ENCODE results near the gene TNFRSF14. TPM values are rescaled to one million over a fixed set of nuclear protein-coding genes. Genes with fewer than 3 reads are reported as not detected.

TNFRSF14 gene
- total and polyA plus RNA-seq, 9 of the 15 experiments (the other 6 are each of a cell fraction or from before 2014, with no cell fraction given): 0.11 to 2.3 (median 0.68) TPM; not detected in 2

DNA sequence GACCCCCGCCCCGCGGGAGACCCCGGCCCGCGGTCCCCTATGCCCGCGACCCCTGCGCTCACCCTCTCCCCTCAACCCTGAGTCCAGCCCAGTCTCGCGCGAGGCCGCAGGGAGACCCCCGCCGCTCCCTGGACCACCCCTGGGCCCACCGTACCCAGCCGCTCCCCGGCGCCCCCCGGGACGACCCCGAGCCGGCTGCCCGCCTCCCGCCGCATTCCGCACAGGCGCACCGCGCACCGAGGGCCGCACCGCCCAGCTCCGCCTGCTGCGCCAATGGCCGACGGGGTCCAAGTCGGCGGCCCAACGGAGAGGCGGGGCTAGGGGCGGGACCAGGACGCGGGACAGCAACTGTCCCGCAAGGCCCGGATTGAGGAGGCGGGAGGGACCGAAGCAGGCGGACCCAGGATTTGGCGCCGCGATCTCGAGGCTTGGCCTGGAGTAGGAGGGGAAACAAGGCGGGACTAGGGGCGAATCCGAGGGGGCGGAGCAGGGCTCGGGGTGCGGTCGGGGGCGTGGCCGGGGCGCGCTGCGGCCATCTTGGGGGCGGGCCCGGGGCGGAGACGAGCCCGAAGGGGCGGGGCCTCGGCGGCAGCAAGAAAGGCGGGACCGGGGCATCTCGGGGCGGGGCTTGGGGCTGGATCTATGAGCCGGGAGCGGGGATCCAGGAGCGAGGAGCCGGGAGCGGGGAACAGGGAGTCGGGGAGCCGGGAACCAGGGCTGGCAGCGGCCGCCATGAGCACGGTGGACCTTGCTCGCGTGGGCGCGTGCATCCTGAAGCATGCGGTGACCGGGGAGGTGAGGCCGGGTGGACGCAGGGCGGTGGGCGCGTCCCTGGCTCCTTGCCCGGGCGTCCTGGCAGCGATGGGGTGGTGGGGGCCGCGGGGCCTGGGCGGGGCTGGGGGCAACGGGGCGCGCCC is 30.2 kb downstream of the TNFRSF14 start, which contains the start of gene PRXL2B (continued):
- TF ChIP-seq GATA2 (CRISPR knock-in tag; IDR thresholded peaks at IDR 0.05): no peak
- TF ChIP-seq, protein P1, sequence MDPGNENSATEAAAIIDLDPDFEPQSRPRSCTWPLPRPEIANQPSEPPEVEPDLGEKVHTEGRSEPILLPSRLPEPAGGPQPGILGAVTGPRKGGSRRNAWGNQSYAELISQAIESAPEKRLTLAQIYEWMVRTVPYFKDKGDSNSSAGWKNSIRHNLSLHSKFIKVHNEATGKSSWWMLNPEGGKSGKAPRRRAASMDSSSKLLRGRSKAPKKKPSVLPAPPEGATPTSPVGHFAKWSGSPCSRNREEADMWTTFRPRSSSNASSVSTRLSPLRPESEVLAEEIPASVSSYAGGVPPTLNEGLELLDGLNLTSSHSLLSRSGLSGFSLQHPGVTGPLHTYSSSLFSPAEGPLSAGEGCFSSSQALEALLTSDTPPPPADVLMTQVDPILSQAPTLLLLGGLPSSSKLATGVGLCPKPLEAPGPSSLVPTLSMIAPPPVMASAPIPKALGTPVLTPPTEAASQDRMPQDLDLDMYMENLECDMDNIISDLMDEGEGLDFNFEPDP (CRISPR knock-in tag; IDR thresholded peaks at IDR 0.05): no peak
- TF ChIP-seq SPI1 (IDR thresholded peaks at IDR 0.05; ENCODE audit: borderline replicate concordance, low read depth, low read length): no peak
- no peak for TF ChIP-seq ZNF561 (CRISPR knock-in tag; conservative IDR thresholded peaks at IDR 0.05)
- no peak for TF ChIP-seq ARID3B (CRISPR knock-in tag; IDR thresholded peaks at IDR 0.05; ENCODE audit: borderline replicate concordance)
- no peak for TF ChIP-seq ZC3H8 (IDR thresholded peaks at IDR 0.05)
- TF ChIP-seq ZFP36 (IDR thresholded peaks at IDR 0.05; ENCODE audit: low read depth, low read length, partially characterized antibody): no peak
